H9 (cell line): ENCODE results near the gene ASCC1. TPM values are rescaled to one million over a fixed set of nuclear protein-coding genes. Genes with fewer than 3 reads are reported as not detected.

Source experiments
- DNase-seq: peaks from one replicate; pipeline ENCODE4 v3.0.0-alpha.2; 2017
- H2AFZ ChIP-seq: one replicate; pipeline ENCODE4 v1.6.1; 2013; ENCODE audit warnings: mild to moderate bottlenecking, low read length, control low read depth, moderate library complexity
- H2AK5ac ChIP-seq: 2 replicates; pipeline ENCODE4 v1.6.1; 2013; ENCODE audit warnings: low read length, control low read depth, mixed read lengths; ENCODE audit not compliant: insufficient read length
- H2BK120ac ChIP-seq: one replicate; pipeline ENCODE4 v1.6.1; 2013; ENCODE audit warnings: low read depth, mild to moderate bottlenecking, low read length, control low read depth, inconsistent platforms; ENCODE audit not compliant: poor library complexity, severe bottlenecking
- H2BK12ac ChIP-seq: 2 replicates; pipeline ENCODE4 v1.6.1; 2013; ENCODE audit warnings: low read length, control low read depth, mixed read lengths, low read depth; ENCODE audit not compliant: insufficient read length
- H2BK15ac ChIP-seq: 2 replicates; pipeline ENCODE4 v1.6.1; 2013; ENCODE audit warnings: low read depth, low read length, control low read depth
- H2BK20ac ChIP-seq: one replicate; pipeline ENCODE4 v1.6.1; 2013; ENCODE audit warnings: low read depth, mild to moderate bottlenecking, low read length, control low read depth, inconsistent platforms; ENCODE audit not compliant: poor library complexity, severe bottlenecking
- H2BK5ac ChIP-seq: 2 replicates; pipeline ENCODE4 v1.6.1; 2013; ENCODE audit warnings: low read length, control low read depth, mixed read lengths; ENCODE audit not compliant: insufficient read length
- H3K14ac ChIP-seq: 2 replicates; pipeline ENCODE4 v1.6.1; 2013; ENCODE audit warnings: low read length, control low read depth; ENCODE audit not compliant: insufficient read depth
- H3K18ac ChIP-seq: 2 replicates; pipeline ENCODE4 v1.6.1; 2013; ENCODE audit warnings: low read depth, mild to moderate bottlenecking, mixed read lengths, low read length, control low read depth; ENCODE audit not compliant: insufficient read length
- H3K23ac ChIP-seq: 2 replicates; pipeline ENCODE4 v1.6.1; 2013; ENCODE audit warnings: low read length, control low read depth, mixed read lengths, low read depth; ENCODE audit not compliant: insufficient read length
- H3K23me2 ChIP-seq: 2 replicates; pipeline ENCODE4 v1.6.1; 2013; ENCODE audit warnings: low read depth, mild to moderate bottlenecking, mixed read lengths, low read length, control low read depth; ENCODE audit not compliant: insufficient read length, poor library complexity, severe bottlenecking
- H3K27ac ChIP-seq: 2 replicates; pipeline ENCODE4 v1.5.1; 2013; ENCODE audit warnings: low read length, control low read depth, mixed read lengths, low read depth; ENCODE audit not compliant: insufficient read length
- H3K27me3 ChIP-seq: 2 replicates; pipeline ENCODE4 v1.6.1; 2013; ENCODE audit warnings: low read length, control low read depth, inconsistent platforms; ENCODE audit not compliant: insufficient read depth
- H3K4ac ChIP-seq: 2 replicates; pipeline ENCODE4 v1.6.1; 2013; ENCODE audit warnings: low read depth, mild to moderate bottlenecking, control low read depth, inconsistent platforms, low read length, moderate library complexity
- H3K4me1 ChIP-seq: 2 replicates; pipeline ENCODE4 v1.6.1; 2013; ENCODE audit warnings: low read length, control low read depth, inconsistent platforms; ENCODE audit not compliant: insufficient read depth
- H3K4me2 ChIP-seq: 2 replicates; pipeline ENCODE4 v1.6.1; 2013; ENCODE audit warnings: low read length, control low read depth, mixed read lengths; ENCODE audit not compliant: insufficient read length, insufficient read depth
- H3K56ac ChIP-seq: 2 replicates; pipeline ENCODE4 v1.6.1; 2013; ENCODE audit warnings: low read depth, mild to moderate bottlenecking, mixed read lengths, low read length, control low read depth; ENCODE audit not compliant: insufficient read length
- H3K79me1 ChIP-seq: 2 replicates; pipeline ENCODE4 v1.6.1; 2013; ENCODE audit warnings: low read depth, mild to moderate bottlenecking, moderate library complexity, low read length, control low read depth, inconsistent platforms; ENCODE audit not compliant: insufficient read depth, poor library complexity, severe bottlenecking
- H3K79me2 ChIP-seq: 2 replicates; pipeline ENCODE4 v1.6.1; 2013; ENCODE audit warnings: low read length, control low read depth, inconsistent platforms; ENCODE audit not compliant: insufficient read depth
- H3K9ac ChIP-seq: 2 replicates; pipeline ENCODE4 v1.6.1; 2013; ENCODE audit warnings: low read length, control low read depth, mixed read lengths; ENCODE audit not compliant: insufficient read length; ENCODE audit errors: extremely low read depth
- H3K9me3 ChIP-seq: one replicate; pipeline ENCODE4 v1.6.1; 2013; ENCODE audit warnings: low read depth, low read length, inconsistent platforms; ENCODE audit not compliant: control insufficient read depth
- H3T11ph ChIP-seq: one replicate; pipeline ENCODE4 v1.6.1; 2013; ENCODE audit warnings: mild to moderate bottlenecking, low read length, control low read depth, inconsistent platforms
- H4K20me1 ChIP-seq: one replicate; pipeline ENCODE4 v1.6.1; 2013; ENCODE audit not compliant: control insufficient read depth, insufficient read length, insufficient read depth
- H4K5ac ChIP-seq: 2 replicates; pipeline ENCODE4 v1.6.1; 2013; ENCODE audit warnings: low read depth, mild to moderate bottlenecking, mixed read lengths, low read length, control low read depth; ENCODE audit not compliant: insufficient read length
- H4K8ac ChIP-seq: replicated peaks from 2 replicates; pipeline ENCODE4 v1.6.1; 2013; ENCODE audit warnings: low read length, control low read depth, mixed read lengths, low read depth; ENCODE audit not compliant: insufficient read length
- H4K91ac ChIP-seq: 2 replicates; pipeline ENCODE4 v1.6.1; 2013; ENCODE audit warnings: low read depth, mild to moderate bottlenecking, moderate library complexity, mixed read lengths, low read length, control low read depth; ENCODE audit not compliant: insufficient read length
- H3K27ac Mint-ChIP-seq, 3 experiments: 2 replicates in 2 of 3; 3 replicates in 1 of 3; pipeline ENCODE4 v1.8.0; 2020 to 2021; ENCODE audit warnings: mixed read lengths in 3 of 3, mild to moderate bottlenecking in 1 of 3, moderate library complexity in 1 of 3
- H3K27me3 Mint-ChIP-seq: 2 replicates; pipeline ENCODE4 v1.8.0; 2021; ENCODE audit warnings: low read depth, mild to moderate bottlenecking, moderate library complexity, mixed read lengths
- H3K36me3 Mint-ChIP-seq, 3 experiments: 2 replicates in 2 of 3; 3 replicates in 1 of 3; pipeline ENCODE4 v1.8.0; 2020 to 2021; ENCODE audit warnings: low read depth in 3 of 3, mixed read lengths in 3 of 3; ENCODE audit not compliant: insufficient read depth in 1 of 3
- H3K4me1 Mint-ChIP-seq, 2 experiments: 2 replicates each; pipeline ENCODE4 v1.8.0; 2020; ENCODE audit warnings: mixed read lengths in 2 of 2
- H3K4me3 Mint-ChIP-seq, 2 experiments: 2 replicates in 1 of 2; 3 replicates in 1 of 2; pipeline ENCODE4 v1.8.0; 2020 to 2021; ENCODE audit warnings: mild to moderate bottlenecking in 2 of 2, mixed read lengths in 2 of 2, moderate library complexity in 1 of 2
- H3K9me3 Mint-ChIP-seq, 2 experiments: 2 replicates in 1 of 2; 3 replicates in 1 of 2; pipeline ENCODE4 v1.8.0; 2020; ENCODE audit warnings: mild to moderate bottlenecking in 2 of 2, mixed read lengths in 2 of 2, moderate library complexity in 1 of 2
- WGBS: extraction: QIAGEN DNeasy Blood & Tissue Kit; methylation state at CpG from one replicate; pipeline ENCODE4 v1.1.7; 2013; ENCODE audit warnings: missing lambda C conversion rate, low lambda C conversion rate, mixed read lengths; ENCODE audit not compliant: insufficient read length; ENCODE audit errors: extremely low coverage; 5-methylcytosine and 5-hydroxymethylcytosine counted together
- total RNA-seq: library from RNA; stranded (reverse); gene quantifications from 2 replicates; pipeline ENCODE4 v1.2.1, GENCODE V29; 2021
- TF ChIP-seq, protein P1 (sequence below): fragments of 200-600 bp; sonication (generic); conservative IDR thresholded peaks from 3 replicates; pipeline ENCODE4 v1.8.0; 2021; ENCODE audit warnings: antibody characterized with exemption, mild to moderate bottlenecking

Gene ASCC1
- total RNA-seq, 1 experiment from 2014 or later: 41.2 TPM

DNA sequence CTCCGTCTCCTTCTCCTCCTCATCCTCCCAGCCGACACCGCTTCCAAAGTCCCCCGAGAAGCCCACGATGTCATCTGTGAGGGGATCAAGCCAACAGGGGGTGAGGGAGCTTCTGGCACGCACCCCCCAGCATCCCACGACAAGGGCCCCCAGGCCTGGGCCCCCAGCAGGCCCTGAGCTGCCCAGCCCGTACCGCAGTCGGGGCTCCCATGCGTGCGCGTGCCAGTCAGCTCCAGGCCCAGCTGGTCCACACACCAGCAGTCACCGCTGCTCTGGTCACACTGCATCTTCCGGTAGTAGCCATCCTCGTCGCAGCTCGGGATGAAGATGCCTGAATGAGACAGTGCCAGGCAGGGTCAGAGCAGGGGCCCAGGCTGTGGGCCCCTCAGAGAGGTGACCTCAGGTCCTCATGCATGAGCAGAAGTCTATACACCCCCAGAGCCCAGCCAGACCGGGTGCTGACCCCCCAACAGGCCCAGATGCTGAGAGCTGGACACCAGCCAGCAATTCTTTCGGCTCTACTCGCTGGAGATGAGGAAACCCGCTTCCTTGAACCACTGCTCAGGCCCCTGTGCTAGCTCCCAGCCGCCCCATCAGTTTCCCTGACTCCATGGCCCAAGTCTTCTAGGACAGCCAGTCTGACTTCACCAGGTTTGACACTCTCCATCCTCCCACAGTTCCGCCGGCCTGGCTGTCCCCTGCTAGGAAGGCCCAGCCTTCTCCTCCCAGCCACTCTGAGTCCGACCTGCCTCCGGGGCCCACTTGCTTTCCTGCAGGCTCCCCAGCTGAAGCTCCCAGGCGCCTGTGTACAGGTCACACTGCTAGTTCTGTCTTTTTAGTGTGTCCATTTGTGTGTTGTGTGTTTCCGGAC is 153.0 kb downstream of the ASCC1 start:
- Mint-ChIP-seq H3K36me3 (no peaks in the 10 kb centered on the region), H3K9me3 (no peaks in the 10 kb centered on the region), H3K27ac (no peak overlapping the region; a peak in 1 of 7 replicates), H3K4me1 (peaks cover 14 to 24% of the 10 kb centered on the region in 2 experiments), H3K27me3 (peaks cover 4% of the 10 kb centered on the region), H3K4me3 (no peak overlapping the region)
- TF ChIP-seq, protein P1, sequence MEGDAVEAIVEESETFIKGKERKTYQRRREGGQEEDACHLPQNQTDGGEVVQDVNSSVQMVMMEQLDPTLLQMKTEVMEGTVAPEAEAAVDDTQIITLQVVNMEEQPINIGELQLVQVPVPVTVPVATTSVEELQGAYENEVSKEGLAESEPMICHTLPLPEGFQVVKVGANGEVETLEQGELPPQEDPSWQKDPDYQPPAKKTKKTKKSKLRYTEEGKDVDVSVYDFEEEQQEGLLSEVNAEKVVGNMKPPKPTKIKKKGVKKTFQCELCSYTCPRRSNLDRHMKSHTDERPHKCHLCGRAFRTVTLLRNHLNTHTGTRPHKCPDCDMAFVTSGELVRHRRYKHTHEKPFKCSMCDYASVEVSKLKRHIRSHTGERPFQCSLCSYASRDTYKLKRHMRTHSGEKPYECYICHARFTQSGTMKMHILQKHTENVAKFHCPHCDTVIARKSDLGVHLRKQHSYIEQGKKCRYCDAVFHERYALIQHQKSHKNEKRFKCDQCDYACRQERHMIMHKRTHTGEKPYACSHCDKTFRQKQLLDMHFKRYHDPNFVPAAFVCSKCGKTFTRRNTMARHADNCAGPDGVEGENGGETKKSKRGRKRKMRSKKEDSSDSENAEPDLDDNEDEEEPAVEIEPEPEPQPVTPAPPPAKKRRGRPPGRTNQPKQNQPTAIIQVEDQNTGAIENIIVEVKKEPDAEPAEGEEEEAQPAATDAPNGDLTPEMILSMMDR: no peak
- Histone ChIP-seq H2BK12ac (no peak overlapping the region), H3K18ac (no peak overlapping the region), H3K23me2 (no peaks in the 10 kb centered on the region), H3K23ac (no peak overlapping the region), H2AFZ (no peak overlapping the region), H2BK5ac (no peak overlapping the region), H3K4me1 (no peaks in the 10 kb centered on the region), H2AK5ac (no peak overlapping the region), H3K14ac (no peak overlapping the region), H4K5ac (no peak overlapping the region), H4K91ac (no peak overlapping the region), H4K8ac (no peak overlapping the region), H2BK20ac (no peak overlapping the region), H3K4me2 (no peak overlapping the region), H3K27ac (no peak overlapping the region), H3K56ac (no peak overlapping the region), H2BK15ac (no peak overlapping the region), H3K9me3 (no peaks in the 10 kb centered on the region), H3T11ph (no peak overlapping the region), H3K79me2 (no peaks in the 10 kb centered on the region), H3K9ac (no peak overlapping the region), H3K27me3 (no peaks in the 10 kb centered on the region), H2BK120ac (no peak overlapping the region), H3K79me1 (no peaks in the 10 kb centered on the region), H3K4ac (no peak overlapping the region), H4K20me1 (no peaks in the 10 kb centered on the region)
- WGBS: no CpG with 5 or more reads among the region's 29 CpGs
- DNase-seq: no peak
